Keratinocyte (primary cell): ENCODE results near the gene BCAS3. TPM values are rescaled to one million over a fixed set of nuclear protein-coding genes. Genes with fewer than 3 reads are reported as not detected.

Experiments
- DNase-seq: peaks from one replicate; pipeline ENCODE4 v3.0.0-alpha.2; 2011; ENCODE audit warnings: low read depth, missing footprints, low spot score
- FAIRE-seq: peaks from 2 replicates; lab custom pipeline; 2011; peaks lifted over from hg19 to GRCh38; lab: Jason Lieb, UNC
- H2AFZ ChIP-seq: 2 replicates; pipeline ENCODE4 v1.6.0; 2012; ENCODE audit warnings: low read length, control low read depth, inconsistent platforms; ENCODE audit not compliant: control insufficient read depth
- H3K27ac ChIP-seq: 2 replicates; pipeline ENCODE4 v1.5.1; 2011; ENCODE audit warnings: low read length; ENCODE audit not compliant: control insufficient read depth, insufficient read depth
- H3K27me3 ChIP-seq: 3 replicates; pipeline ENCODE4 v1.6.0; 2011; ENCODE audit warnings: low read length; ENCODE audit not compliant: control insufficient read depth, insufficient read depth; ENCODE audit errors: extremely low read depth
- H3K36me3 ChIP-seq, 2 experiments: 2 replicates in 1 of 2; 3 replicates in 1 of 2; pipeline ENCODE4 v1.5.1; 2011; ENCODE audit warnings: low read length in 2 of 2, mild to moderate bottlenecking in 1 of 2; ENCODE audit not compliant: control insufficient read depth in 2 of 2, insufficient read depth in 2 of 2; ENCODE audit errors: extremely low read depth in 1 of 2
- H3K4me1 ChIP-seq: 3 replicates; pipeline ENCODE4 v1.5.1; 2011; ENCODE audit warnings: low read length; ENCODE audit not compliant: control insufficient read depth, insufficient read depth; ENCODE audit errors: extremely low read depth
- H3K4me2 ChIP-seq: 3 replicates; pipeline ENCODE4 v1.6.0; 2011; ENCODE audit warnings: low read depth, low read length; ENCODE audit not compliant: control insufficient read depth, insufficient read depth; ENCODE audit errors: extremely low read depth
- H3K4me3 ChIP-seq, 3 experiments: fragments of 200-600 bp in 1 of 3; sonication (generic) in 1 of 3; 2 replicates in 2 of 3; 3 replicates in 1 of 3; pipeline ENCODE4 v1.5.1; 2011 to 2016; ENCODE audit warnings: low read length in 3 of 3, mild to moderate bottlenecking in 3 of 3, control low read depth in 2 of 3, inconsistent platforms in 1 of 3, low read depth in 1 of 3, mixed read lengths in 1 of 3, mixed run types in 1 of 3, moderate library complexity in 1 of 3; ENCODE audit not compliant: control insufficient read depth in 2 of 3, insufficient read depth in 2 of 3; ENCODE audit errors: extremely low read depth in 1 of 3
- H3K79me2 ChIP-seq: 2 replicates; pipeline ENCODE4 v1.6.0; 2012; ENCODE audit warnings: low read length; ENCODE audit not compliant: control insufficient read depth, insufficient read depth
- H3K9ac ChIP-seq: 3 replicates; pipeline ENCODE4 v1.6.0; 2011; ENCODE audit warnings: low read length; ENCODE audit not compliant: control insufficient read depth, insufficient read depth; ENCODE audit errors: extremely low read depth
- H3K9me1 ChIP-seq: 3 replicates; pipeline ENCODE4 v1.6.0; 2011; ENCODE audit warnings: low read length; ENCODE audit not compliant: control insufficient read depth, insufficient read depth; ENCODE audit errors: extremely low read depth
- H3K9me3 ChIP-seq: 2 replicates; pipeline ENCODE4 v1.5.1; 2012; ENCODE audit warnings: low read depth, low read length; ENCODE audit not compliant: control insufficient read depth
- H4K20me1 ChIP-seq: 3 replicates; pipeline ENCODE4 v1.6.0; 2011; ENCODE audit warnings: low read length; ENCODE audit not compliant: control insufficient read depth, insufficient read depth; ENCODE audit errors: extremely low read depth
- EZH2 ChIP-seq: IDR thresholded peaks from one replicate; pipeline ENCODE4 v1.6.1; 2012; ENCODE audit warnings: inconsistent platforms, mild to moderate bottlenecking, low read length, moderate library complexity
- dilution Hi-C: fragments of 300-500 bp; cut with MboI; formaldehyde crosslinking; loops from one replicate; pipeline ENCODE4 v1.7.0; 2020; ENCODE audit warnings: low sequenced_read_pairs; ENCODE audit not compliant: extremely low pct_ligation_motif_present
- polyA plus RNA-seq, 5 experiments: library from polyadenylated mRNA; depleted of rRNA in 3 of 5; stranded (reverse) in 3 of 5; stranded (forward) in 1 of 5; unstranded in 1 of 5; fragments of >200 nt; gene quantifications; 1 replicate in 1 of 5; 2 replicates in 3 of 5; 3 replicates in 1 of 5; pipeline versions ENCODE4 v1.2.1 to v1.2.3, GENCODE V29; 2011 to 2012; ENCODE audit warnings: missing spikeins in 2 of 5, low read depth in 1 of 5, low replicate concordance in 1 of 5
- TF ChIP-seq, protein P1 (sequence below), 3 experiments: IDR thresholded peaks in 1 of 3; conservative IDR thresholded peaks in 1 of 3; optimal IDR thresholded peaks in 1 of 3; 2 replicates in 2 of 3; 3 replicates in 1 of 3; pipeline versions ENCODE3 to v1.5.1; 2011; ENCODE audit warnings: low read length in 3 of 3, mild to moderate bottlenecking in 3 of 3, moderate library complexity in 2 of 3, control low read depth in 1 of 3, inconsistent platforms in 1 of 3; ENCODE audit not compliant: insufficient read depth in 2 of 3; ENCODE audit errors: extremely low read depth in 1 of 3

Gene BCAS3
- polyA plus RNA-seq, 1 donor (not counting 4 experiments of a cell fraction or from before 2014, with no cell fraction given), result 11.8 TPM

DNA sequence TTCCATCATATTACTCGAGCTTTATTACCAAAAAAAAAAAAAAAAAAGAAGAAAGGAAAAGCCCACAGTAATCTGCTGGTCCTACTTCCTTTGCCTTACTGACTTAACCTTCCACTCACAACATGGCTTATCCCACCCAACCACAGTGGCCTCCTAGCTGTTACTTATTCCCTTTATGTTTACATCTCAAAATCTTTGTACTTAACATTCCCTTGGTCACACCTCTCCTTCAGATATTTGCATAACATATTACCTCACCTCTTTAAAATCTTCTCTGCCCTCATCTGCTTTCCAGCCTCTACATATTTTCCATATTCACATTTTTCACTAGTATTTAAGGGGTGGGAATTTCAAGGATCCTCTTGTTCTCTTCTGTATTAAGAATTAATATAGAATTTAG lies 395.0 kb downstream of the BCAS3 start:
- Histone ChIP-seq H3K9ac (no peak overlapping the region), H3K4me2 (no peak overlapping the region), H4K20me1 (no peaks in the 10 kb centered on the region), H3K27me3 (no peaks in the 10 kb centered on the region), H3K9me1 (no peaks in the 10 kb centered on the region), H3K79me2 (no peaks in the 10 kb centered on the region), H3K4me1 (no peaks in the 10 kb centered on the region), H3K4me3 (no peak overlapping the region), H3K36me3 (no peaks in the 10 kb centered on the region), H3K27ac (no peak overlapping the region), H3K9me3 (no peaks in the 10 kb centered on the region), H2AFZ (no peak overlapping the region)
- DNase-seq, result no peak
- dilution Hi-C loops, result no loop called here
- TF ChIP-seq, protein P1, sequence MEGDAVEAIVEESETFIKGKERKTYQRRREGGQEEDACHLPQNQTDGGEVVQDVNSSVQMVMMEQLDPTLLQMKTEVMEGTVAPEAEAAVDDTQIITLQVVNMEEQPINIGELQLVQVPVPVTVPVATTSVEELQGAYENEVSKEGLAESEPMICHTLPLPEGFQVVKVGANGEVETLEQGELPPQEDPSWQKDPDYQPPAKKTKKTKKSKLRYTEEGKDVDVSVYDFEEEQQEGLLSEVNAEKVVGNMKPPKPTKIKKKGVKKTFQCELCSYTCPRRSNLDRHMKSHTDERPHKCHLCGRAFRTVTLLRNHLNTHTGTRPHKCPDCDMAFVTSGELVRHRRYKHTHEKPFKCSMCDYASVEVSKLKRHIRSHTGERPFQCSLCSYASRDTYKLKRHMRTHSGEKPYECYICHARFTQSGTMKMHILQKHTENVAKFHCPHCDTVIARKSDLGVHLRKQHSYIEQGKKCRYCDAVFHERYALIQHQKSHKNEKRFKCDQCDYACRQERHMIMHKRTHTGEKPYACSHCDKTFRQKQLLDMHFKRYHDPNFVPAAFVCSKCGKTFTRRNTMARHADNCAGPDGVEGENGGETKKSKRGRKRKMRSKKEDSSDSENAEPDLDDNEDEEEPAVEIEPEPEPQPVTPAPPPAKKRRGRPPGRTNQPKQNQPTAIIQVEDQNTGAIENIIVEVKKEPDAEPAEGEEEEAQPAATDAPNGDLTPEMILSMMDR (optimal IDR thresholded peaks at IDR 0.05 in 1 of 3, IDR thresholded peaks at IDR 0.05 in 1 of 3, conservative IDR thresholded peaks at IDR 0.05 in 1 of 3; ENCODE audit: extremely low read depth in 1 of 3, insufficient read depth in 2 of 3, low read length in 3 of 3), result no peak
- TF ChIP-seq EZH2, result no peak
- FAIRE-seq, result no peak

DNA sequence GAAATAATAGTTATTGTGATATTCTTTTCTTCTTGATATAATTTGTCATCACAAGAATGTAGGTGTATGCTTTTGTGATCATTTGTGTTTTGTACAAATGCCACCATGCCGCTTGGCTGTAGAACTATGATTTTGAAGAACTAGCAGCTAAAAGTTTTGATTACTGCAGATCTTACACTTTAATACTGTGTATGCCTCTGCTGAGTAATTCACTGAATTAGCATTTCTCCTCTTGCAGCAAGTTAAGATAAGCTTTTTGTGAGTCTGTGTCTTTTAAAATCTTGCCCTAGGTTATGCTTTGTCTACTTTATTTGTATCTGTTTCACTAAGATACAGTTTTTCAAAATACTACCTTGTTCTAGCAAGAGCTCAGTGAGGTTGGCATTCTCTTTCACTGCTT lies 395.5 kb downstream of the BCAS3 start:
- Histone ChIP-seq H3K36me3 (no peaks in the 10 kb centered on the region), H3K9me3 (no peaks in the 10 kb centered on the region), H3K27ac (no peak overlapping the region), H3K79me2 (no peaks in the 10 kb centered on the region), H2AFZ (no peak overlapping the region), H4K20me1 (no peaks in the 10 kb centered on the region), H3K9ac (no peak overlapping the region), H3K4me3 (no peak overlapping the region), H3K27me3 (no peaks in the 10 kb centered on the region), H3K4me1 (no peaks in the 10 kb centered on the region), H3K9me1 (no peaks in the 10 kb centered on the region), H3K4me2 (no peak overlapping the region)
- no peak for TF ChIP-seq EZH2
- TF ChIP-seq, protein P1 (optimal IDR thresholded peaks at IDR 0.05 in 1 of 3, IDR thresholded peaks at IDR 0.05 in 1 of 3, conservative IDR thresholded peaks at IDR 0.05 in 1 of 3; ENCODE audit: extremely low read depth in 1 of 3, insufficient read depth in 2 of 3, low read length in 3 of 3), result no peak
- FAIRE-seq (no peak), DNase-seq (no peak)
- dilution Hi-C loops, result no loop called here
